Liver (tissue), 9 donors: ENCODE data around the gene GCGR. TPM values are rescaled to one million over a fixed set of nuclear protein-coding genes. Genes with fewer than 3 reads are reported as not detected.

Experiments
- DNase-seq: peaks from one replicate; pipeline ENCODE4 v3.0.0-alpha.2; 2017; ENCODE audit warnings: low spot score
- H3K27ac ChIP-seq, 2 donors: one replicate each; pipeline ENCODE4 v1.7.0; 2013; ENCODE audit warnings: inconsistent platforms in 2 of 2, low read length in 2 of 2, control low read depth in 1 of 2, low read depth in 1 of 2, mild to moderate bottlenecking in 1 of 2
- H3K27me3 ChIP-seq, 4 donors: one replicate each; pipeline versions ENCODE4 v1.6.1 to v1.7.0; 2013; ENCODE audit warnings: low read length in 3 of 4, inconsistent platforms in 1 of 4, mild to moderate bottlenecking in 1 of 4, moderate library complexity in 1 of 4; ENCODE audit not compliant: control insufficient read depth in 4 of 4, insufficient read depth in 4 of 4
- H3K36me3 ChIP-seq, 4 donors: one replicate each; pipeline versions ENCODE4 v1.6.1 to v1.7.0; 2013; ENCODE audit warnings: low read length in 3 of 4, mild to moderate bottlenecking in 3 of 4, low read depth in 1 of 4, moderate library complexity in 1 of 4; ENCODE audit not compliant: control insufficient read depth in 4 of 4, insufficient read depth in 3 of 4
- H3K4me1 ChIP-seq, 4 donors: one replicate each; pipeline versions ENCODE4 v1.6.1 to v1.7.0; 2013; ENCODE audit warnings: low read length in 3 of 4, mild to moderate bottlenecking in 3 of 4, moderate library complexity in 1 of 4; ENCODE audit not compliant: control insufficient read depth in 4 of 4, insufficient read depth in 4 of 4
- H3K4me3 ChIP-seq, 3 donors: one replicate each; pipeline versions ENCODE4 v1.6.1 to v1.7.0; 2013; ENCODE audit warnings: low read length in 3 of 3, control low read depth in 1 of 3, low read depth in 1 of 3, mild to moderate bottlenecking in 1 of 3
- H3K9ac ChIP-seq, 2 donors: one replicate each; pipeline ENCODE4 v1.7.0; 2013; ENCODE audit warnings: low read length in 2 of 2, mild to moderate bottlenecking in 2 of 2, moderate library complexity in 2 of 2, control low read depth in 1 of 2, low read depth in 1 of 2
- H3K9me3 ChIP-seq, 4 donors: one replicate each; pipeline versions ENCODE4 v1.6.1 to v1.7.0; 2013; ENCODE audit warnings: low read length in 3 of 4; ENCODE audit not compliant: control insufficient read depth in 4 of 4
- ATF3 ChIP-seq: IDR thresholded peaks from 2 replicates; pipeline ENCODE4 v1.6.1; 2016; ENCODE audit warnings: antibody characterized with exemption
- EGR1 ChIP-seq, 2 donors: IDR thresholded peaks; 2 replicates each; pipeline ENCODE4 v1.6.1; 2016 to 2018; ENCODE audit warnings: antibody characterized with exemption in 2 of 2, low read depth in 2 of 2
- FOXA2 ChIP-seq: IDR thresholded peaks from 2 replicates; pipeline ENCODE4 v1.6.1; 2016; ENCODE audit warnings: antibody characterized with exemption
- GABPA ChIP-seq, 2 donors: IDR thresholded peaks in 1 of 2; conservative IDR thresholded peaks in 1 of 2; 2 replicates each; pipeline ENCODE4 v1.6.1; 2016; ENCODE audit warnings: antibody characterized with exemption in 2 of 2, mild to moderate bottlenecking in 1 of 2, moderate library complexity in 1 of 2
- HNF4A ChIP-seq, 2 donors: conservative IDR thresholded peaks; 2 replicates each; pipeline ENCODE4 v1.6.1; 2016; ENCODE audit warnings: antibody characterized with exemption in 2 of 2, mild to moderate bottlenecking in 2 of 2
- JUND ChIP-seq, 2 donors: IDR thresholded peaks; 2 replicates each; pipeline ENCODE4 v1.6.1; 2016; ENCODE audit warnings: antibody characterized with exemption in 2 of 2
- RAD21 ChIP-seq, 2 donors: IDR thresholded peaks; 2 replicates each; pipeline ENCODE4 v1.6.1; 2016; ENCODE audit warnings: antibody characterized with exemption in 2 of 2, mild to moderate bottlenecking in 2 of 2
- RXRA ChIP-seq, 2 donors: IDR thresholded peaks; 2 replicates each; pipeline ENCODE4 v1.6.1; 2017 to 2018; ENCODE audit warnings: antibody characterized with exemption in 2 of 2, mild to moderate bottlenecking in 1 of 2
- SP1 ChIP-seq: IDR thresholded peaks from 2 replicates; pipeline ENCODE4 v1.6.1; 2018; ENCODE audit warnings: antibody characterized with exemption, mild to moderate bottlenecking
- YY1 ChIP-seq: IDR thresholded peaks from 2 replicates; pipeline ENCODE4 v1.6.1; 2016; ENCODE audit warnings: antibody characterized with exemption, mild to moderate bottlenecking
- WGBS: extraction: QIAGEN DNeasy Blood & Tissue Kit; methylation state at CpG from one replicate; pipeline ENCODE4 v1.1.7; 2013; 5-methylcytosine and 5-hydroxymethylcytosine counted together
- polyA plus RNA-seq, 2 donors: library from polyadenylated mRNA; stranded (reverse) in 1 of 2; unstranded in 1 of 2; fragments of 200-250 nt in 1 of 2; fragments of >200 nt in 1 of 2; fragmentation: Nextera tagmentation in 1 of 2; extraction: Ambion mirVana in 1 of 2; gene quantifications; one replicate each; pipeline versions ENCODE4 v1.2.1 to v1.2.3, GENCODE V29; 2013 to 2015
- total RNA-seq, 2 donors: library from RNA; depleted of rRNA; stranded (reverse); fragments of >200 nt; gene quantifications; one replicate each; pipeline ENCODE4 v1.2.3, GENCODE V29; 2014
- TF ChIP-seq, protein P1 (sequence below): fragments of 150-350 bp; IDR thresholded peaks from 2 replicates; pipeline ENCODE4 v1.5.1; 2017; ENCODE audit warnings: improper control_type of control experiment, low read depth, low read length; ENCODE audit not compliant: missing input control
- TF ChIP-seq, protein P2 (sequence below): IDR thresholded peaks from 2 replicates; pipeline ENCODE4 v1.6.1; 2016; ENCODE audit warnings: antibody characterized with exemption, mild to moderate bottlenecking
- donor health status: healthy.
- donor health status: healthy.
- donor health status: healthy.
- donor health status: healthy.
- donor health status: healthy.

The GCGR gene
- total and polyA plus RNA-seq, 4 donors: 20.7 to 72.0 (median 48.9) TPM

- Histone ChIP-seq H3K36me3 (no peaks in the 10 kb centered on the region), H3K4me3 (no peak overlapping the region), H3K27me3 (peaks cover 0 to 2% (median 0%) of the 10 kb centered on the region in 4 donors), H3K9me3 (no peaks in the 10 kb centered on the region), H3K9ac (no peak overlapping the region), H3K27ac (no peak overlapping the region), H3K4me1 (peaks cover 14 to 24% (median 19%) of the 10 kb centered on the region in 4 donors)
- 95% methylated on average over 9 of the region's 9 CpGs for WGBS
- TF ChIP-seq JUND (IDR thresholded peaks at IDR 0.05) (no peak), EGR1 (IDR thresholded peaks at IDR 0.05; ENCODE audit: low read depth in 2 of 2) (no peak), GABPA (IDR thresholded peaks at IDR 0.05 in 1 of 2, conservative IDR thresholded peaks at IDR 0.05 in 1 of 2) (no peak), HNF4A (conservative IDR thresholded peaks at IDR 0.05) (no peak), ATF3 (no peak), RXRA (IDR thresholded peaks at IDR 0.05) (no peak), YY1 (no peak), SP1 (no peak), FOXA2 (no peak)
- TF ChIP-seq, protein P1, sequence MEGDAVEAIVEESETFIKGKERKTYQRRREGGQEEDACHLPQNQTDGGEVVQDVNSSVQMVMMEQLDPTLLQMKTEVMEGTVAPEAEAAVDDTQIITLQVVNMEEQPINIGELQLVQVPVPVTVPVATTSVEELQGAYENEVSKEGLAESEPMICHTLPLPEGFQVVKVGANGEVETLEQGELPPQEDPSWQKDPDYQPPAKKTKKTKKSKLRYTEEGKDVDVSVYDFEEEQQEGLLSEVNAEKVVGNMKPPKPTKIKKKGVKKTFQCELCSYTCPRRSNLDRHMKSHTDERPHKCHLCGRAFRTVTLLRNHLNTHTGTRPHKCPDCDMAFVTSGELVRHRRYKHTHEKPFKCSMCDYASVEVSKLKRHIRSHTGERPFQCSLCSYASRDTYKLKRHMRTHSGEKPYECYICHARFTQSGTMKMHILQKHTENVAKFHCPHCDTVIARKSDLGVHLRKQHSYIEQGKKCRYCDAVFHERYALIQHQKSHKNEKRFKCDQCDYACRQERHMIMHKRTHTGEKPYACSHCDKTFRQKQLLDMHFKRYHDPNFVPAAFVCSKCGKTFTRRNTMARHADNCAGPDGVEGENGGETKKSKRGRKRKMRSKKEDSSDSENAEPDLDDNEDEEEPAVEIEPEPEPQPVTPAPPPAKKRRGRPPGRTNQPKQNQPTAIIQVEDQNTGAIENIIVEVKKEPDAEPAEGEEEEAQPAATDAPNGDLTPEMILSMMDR: no peak
- TF ChIP-seq, protein P2, sequence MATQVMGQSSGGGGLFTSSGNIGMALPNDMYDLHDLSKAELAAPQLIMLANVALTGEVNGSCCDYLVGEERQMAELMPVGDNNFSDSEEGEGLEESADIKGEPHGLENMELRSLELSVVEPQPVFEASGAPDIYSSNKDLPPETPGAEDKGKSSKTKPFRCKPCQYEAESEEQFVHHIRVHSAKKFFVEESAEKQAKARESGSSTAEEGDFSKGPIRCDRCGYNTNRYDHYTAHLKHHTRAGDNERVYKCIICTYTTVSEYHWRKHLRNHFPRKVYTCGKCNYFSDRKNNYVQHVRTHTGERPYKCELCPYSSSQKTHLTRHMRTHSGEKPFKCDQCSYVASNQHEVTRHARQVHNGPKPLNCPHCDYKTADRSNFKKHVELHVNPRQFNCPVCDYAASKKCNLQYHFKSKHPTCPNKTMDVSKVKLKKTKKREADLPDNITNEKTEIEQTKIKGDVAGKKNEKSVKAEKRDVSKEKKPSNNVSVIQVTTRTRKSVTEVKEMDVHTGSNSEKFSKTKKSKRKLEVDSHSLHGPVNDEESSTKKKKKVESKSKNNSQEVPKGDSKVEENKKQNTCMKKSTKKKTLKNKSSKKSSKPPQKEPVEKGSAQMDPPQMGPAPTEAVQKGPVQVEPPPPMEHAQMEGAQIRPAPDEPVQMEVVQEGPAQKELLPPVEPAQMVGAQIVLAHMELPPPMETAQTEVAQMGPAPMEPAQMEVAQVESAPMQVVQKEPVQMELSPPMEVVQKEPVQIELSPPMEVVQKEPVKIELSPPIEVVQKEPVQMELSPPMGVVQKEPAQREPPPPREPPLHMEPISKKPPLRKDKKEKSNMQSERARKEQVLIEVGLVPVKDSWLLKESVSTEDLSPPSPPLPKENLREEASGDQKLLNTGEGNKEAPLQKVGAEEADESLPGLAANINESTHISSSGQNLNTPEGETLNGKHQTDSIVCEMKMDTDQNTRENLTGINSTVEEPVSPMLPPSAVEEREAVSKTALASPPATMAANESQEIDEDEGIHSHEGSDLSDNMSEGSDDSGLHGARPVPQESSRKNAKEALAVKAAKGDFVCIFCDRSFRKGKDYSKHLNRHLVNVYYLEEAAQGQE: no peak
- no peak for DNase-seq
Measured at GRCh38 chr17:81801327-81801726, 2.6 kb upstream of the GCGR start.

- no peaks in the 10 kb centered on the region for H3K9me3 ChIP-seq
- whole genome bisulfite sequencing: 92% methylated on average over 9 of the region's 9 CpGs
Measured at GRCh38 chr17:81802048-81802758, 1.7 kb upstream of the GCGR start.

More at GRCh38 chr17:81802048-81802758, 1.7 kb upstream of the GCGR start:
- TF ChIP-seq RXRA (IDR thresholded peaks at IDR 0.05) (peak in 1 of 2 donors; percentile 38), RAD21 (IDR thresholded peaks at IDR 0.05) (no peak)
- H3K4me3 ChIP-seq: no peak overlapping the region
- H3K4me1 ChIP-seq: peaks cover 14 to 26% (median 21%) of the 10 kb centered on the region in 4 donors
- no peaks in the 10 kb centered on the region for H3K36me3 ChIP-seq
- no peak overlapping the region for H3K27ac ChIP-seq
- H3K9ac ChIP-seq: no peak overlapping the region
- no peak for DNase-seq
- H3K27me3 ChIP-seq: peaks cover 0 to 2% (median 0%) of the 10 kb centered on the region in 4 donors
